Epithelial cell of proximal tubule (primary cell): ENCODE data around the gene HLA-DRA. TPM values are rescaled to one million over a fixed set of nuclear protein-coding genes. Genes with fewer than 3 reads are reported as not detected.

Experiments
- DNase-seq: peaks from one replicate; pipeline ENCODE4 v3.0.0-alpha.2; 2011; ENCODE audit warnings: low read depth
- H3K4me3 ChIP-seq: 2 replicates; pipeline ENCODE4 v1.5.1; 2011; ENCODE audit warnings: low read depth, mild to moderate bottlenecking, low read length
- total RNA-seq: library from RNA; depleted of rRNA; stranded (reverse); fragments of >200 nt; gene quantifications from 2 replicates; pipeline ENCODE4 v1.2.3, GENCODE V29; 2015
- TF ChIP-seq, protein P1 (sequence below): conservative IDR thresholded peaks from 2 replicates; pipeline ENCODE4 v1.5.1; 2012; ENCODE audit warnings: low read depth, mild to moderate bottlenecking, low read length

HLA-DRA gene
- total RNA-seq, 1 donor from 2014 or later: not detected

DNA sequence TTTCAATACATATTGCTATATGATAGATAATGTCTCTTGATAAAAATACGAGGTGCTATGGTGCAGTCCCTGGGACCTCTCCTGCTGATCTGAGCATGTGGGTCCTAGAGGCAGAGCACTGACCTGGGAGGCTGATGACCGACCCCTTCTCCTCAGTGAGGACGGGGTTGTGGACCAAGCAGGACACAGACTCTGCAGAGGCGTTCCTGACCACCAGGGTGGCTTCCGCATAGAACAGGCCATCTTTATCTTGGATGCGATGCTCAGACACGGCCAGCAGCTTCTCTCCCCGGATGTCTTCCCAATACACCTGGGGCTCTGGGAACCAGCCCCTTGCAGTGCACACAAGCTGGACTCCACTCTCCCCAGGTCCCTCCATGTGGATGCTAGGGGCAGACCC lies 36.9 kb upstream of the HLA-DRA start:
- no peak for DNase-seq
- H3K4me3 ChIP-seq: no peak overlapping the region
- TF ChIP-seq, protein P1, sequence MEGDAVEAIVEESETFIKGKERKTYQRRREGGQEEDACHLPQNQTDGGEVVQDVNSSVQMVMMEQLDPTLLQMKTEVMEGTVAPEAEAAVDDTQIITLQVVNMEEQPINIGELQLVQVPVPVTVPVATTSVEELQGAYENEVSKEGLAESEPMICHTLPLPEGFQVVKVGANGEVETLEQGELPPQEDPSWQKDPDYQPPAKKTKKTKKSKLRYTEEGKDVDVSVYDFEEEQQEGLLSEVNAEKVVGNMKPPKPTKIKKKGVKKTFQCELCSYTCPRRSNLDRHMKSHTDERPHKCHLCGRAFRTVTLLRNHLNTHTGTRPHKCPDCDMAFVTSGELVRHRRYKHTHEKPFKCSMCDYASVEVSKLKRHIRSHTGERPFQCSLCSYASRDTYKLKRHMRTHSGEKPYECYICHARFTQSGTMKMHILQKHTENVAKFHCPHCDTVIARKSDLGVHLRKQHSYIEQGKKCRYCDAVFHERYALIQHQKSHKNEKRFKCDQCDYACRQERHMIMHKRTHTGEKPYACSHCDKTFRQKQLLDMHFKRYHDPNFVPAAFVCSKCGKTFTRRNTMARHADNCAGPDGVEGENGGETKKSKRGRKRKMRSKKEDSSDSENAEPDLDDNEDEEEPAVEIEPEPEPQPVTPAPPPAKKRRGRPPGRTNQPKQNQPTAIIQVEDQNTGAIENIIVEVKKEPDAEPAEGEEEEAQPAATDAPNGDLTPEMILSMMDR: no peak

DNA sequence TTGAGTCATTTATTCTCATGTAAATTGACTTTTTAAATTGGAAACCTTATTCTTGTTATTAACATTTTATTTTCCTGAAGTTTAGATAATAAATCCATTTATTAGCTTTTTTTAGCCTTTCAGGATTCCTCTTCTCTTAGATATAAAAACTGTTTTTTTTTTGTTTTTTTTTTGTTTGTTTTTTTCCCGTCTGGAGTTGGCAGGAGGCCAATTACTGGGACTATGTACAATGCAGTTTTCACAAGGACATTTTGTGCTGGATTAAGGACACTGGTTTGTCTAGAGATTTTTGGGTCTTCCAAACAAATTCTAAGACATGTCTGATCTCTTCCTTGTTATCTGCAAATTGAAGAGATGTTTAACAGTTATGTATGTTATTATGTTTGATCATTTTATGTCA lies 34.0 kb upstream of the HLA-DRA start:
- H3K4me3 ChIP-seq: no peak overlapping the region
- DNase-seq: no peak
- TF ChIP-seq, protein P1: no peak

DNA sequence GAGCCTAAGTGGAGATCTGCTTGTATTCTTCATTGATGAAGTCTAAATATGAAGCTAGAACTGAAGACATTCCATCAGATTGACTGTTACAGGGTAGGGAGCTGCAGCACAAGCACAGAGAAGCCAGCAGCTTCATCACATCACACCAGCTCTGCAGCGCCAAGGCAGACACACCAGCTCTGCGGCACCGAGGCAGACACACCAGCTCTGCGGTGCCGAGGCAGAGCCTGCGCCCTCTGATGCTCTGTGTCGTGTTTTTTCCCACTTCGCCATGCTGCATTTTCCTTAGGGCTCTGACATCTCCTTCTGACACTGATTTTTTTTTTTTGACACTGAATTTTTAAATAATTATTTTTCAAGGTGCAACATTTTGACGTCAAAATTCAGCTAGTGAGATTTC lies 33.5 kb upstream of the HLA-DRA start:
- TF ChIP-seq, protein P1: no peak
- no peak for DNase-seq
- no peak overlapping the region for H3K4me3 ChIP-seq

DNA sequence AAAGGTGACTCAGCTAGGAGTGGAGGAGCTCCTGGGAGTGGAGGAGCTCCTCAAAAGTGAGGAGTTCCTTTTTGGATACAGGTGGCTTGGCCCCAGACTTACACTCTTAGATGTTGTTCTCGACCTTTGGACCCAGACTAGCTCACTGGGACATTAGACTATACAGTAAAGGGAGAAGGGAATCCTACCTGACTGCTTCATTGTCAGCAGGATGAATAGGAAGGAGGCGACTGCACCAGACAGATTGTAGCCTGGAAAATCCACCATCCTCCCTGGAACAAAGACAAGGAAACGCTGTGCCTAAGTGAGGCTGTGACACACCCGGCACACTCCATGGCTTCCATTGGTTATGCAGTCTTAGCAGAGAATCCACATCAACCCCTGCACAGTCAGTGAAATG lies 32.8 kb upstream of the HLA-DRA start, which contains the start of gene BTNL2:
BTNL2 (minus strand) TSS at position 325 of the 400 bp plus-strand sequence; CDS start at position 267, 58 bp downstream.
- no peak for DNase-seq
- no peak within 1 kb of the TSS for H3K4me3 ChIP-seq
- TF ChIP-seq, protein P1: no peak

DNA sequence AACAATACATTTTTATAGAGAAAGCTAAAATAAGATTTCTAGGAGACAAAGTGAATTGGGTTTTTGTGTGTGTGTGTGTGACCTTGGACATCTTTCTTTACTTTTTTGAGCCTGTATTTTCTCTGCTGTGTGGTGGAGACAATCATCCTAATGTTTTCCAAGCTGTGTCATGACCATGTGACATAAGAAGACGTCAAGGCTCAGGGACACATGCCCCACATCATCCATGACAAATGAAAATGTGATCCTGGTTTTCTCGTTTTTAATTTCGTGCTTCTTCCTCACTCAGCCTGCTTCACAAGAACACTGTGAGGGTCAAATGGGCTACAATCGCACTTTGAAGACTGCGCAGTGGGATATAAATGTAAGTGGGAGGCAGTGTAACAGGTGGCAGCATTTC lies 28.8 kb upstream of the HLA-DRA start:
- TF ChIP-seq, protein P1: no peak
- H3K4me3 ChIP-seq: no peak overlapping the region

DNA sequence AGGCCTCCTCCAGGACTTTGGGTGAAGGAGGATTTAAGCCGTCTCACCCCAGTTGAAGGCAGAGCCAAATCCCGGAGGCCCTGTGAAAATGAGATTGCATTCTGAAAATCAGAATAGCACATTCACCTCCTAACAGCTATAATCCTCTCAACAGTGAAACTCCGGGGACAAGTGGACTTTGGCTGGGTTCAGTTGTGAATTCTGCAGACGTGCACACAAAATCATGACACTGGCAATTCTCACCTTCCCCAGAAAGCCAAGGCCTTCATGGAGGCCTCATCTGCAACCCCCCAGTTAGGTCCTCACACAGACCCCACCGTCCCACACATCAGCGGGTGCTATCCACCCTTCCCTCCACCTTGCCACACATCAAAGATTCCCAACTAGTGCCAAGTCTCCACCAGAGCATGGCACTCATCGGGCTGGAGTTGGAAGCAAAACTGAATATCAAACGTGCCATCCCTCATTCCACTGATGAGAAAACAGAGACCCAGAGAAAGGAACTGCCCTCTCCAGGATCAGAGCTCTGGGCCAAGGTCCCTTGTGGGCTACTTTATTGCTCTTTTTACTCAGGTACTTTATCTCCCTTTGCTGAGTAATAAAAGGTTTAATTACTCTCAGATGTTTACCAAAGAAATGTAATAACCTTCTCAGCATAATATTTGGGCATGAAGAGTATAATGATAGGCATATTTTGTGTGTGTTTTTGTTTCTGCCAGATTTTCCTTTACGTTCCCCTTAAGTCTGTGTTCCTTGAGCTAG lies 27.9 kb upstream of the HLA-DRA start:
- no peak overlapping the region for H3K4me3 ChIP-seq
- DNase-seq: no peak
- TF ChIP-seq, protein P1: no peak

More for the DNA sequence above, 28.8 kb upstream of the HLA-DRA start:
- no peak for DNase-seq
